HEK293 (cell line): ENCODE results near the gene IL36B.

Experiments used
- CTCF ChIA-PET: fragments of 350-600 bp; formaldehyde crosslinking; extraction: SDS; loops from one replicate; lab custom pipeline; 2021; ENCODE audit warnings: antibody characterized with exemption; lab: Yijun Ruan, JAX
- POLR2A ChIA-PET: fragments of 300-600 bp; formaldehyde crosslinking; extraction: SDS; loops from one replicate; lab custom pipeline; 2020; ENCODE audit warnings: antibody characterized with exemption, inconsistent platforms; lab: Yijun Ruan, JAX
- H3K27ac ChIP-seq: fragments of 200-500 bp; sonication (Bioruptor generic); 2 replicates; pipeline ENCODE4 v1.5.1; 2014; ENCODE audit warnings: low read depth, low read length, control low read depth, inconsistent platforms; ENCODE audit errors: extremely low read depth
- H3K36me3 ChIP-seq, 2 experiments: fragments of 200-500 bp in 1 of 2; sonication (Bioruptor generic) in 1 of 2; 1 replicate in 1 of 2; 2 replicates in 1 of 2; pipeline ENCODE4 v1.5.1; 2014 to 2017; ENCODE audit warnings: inconsistent platforms in 2 of 2, low read length in 2 of 2; ENCODE audit not compliant: control insufficient read depth in 2 of 2, insufficient read depth in 1 of 2
- H3K4me1 ChIP-seq: fragments of 200-500 bp; sonication (Bioruptor generic); 2 replicates; pipeline ENCODE4 v1.5.1; 2014; ENCODE audit warnings: mild to moderate bottlenecking, low read length, inconsistent platforms; ENCODE audit not compliant: control insufficient read depth, insufficient read depth
- H3K4me3 ChIP-seq: 2 replicates; pipeline ENCODE4 v1.5.1; 2011; ENCODE audit warnings: low read depth, mild to moderate bottlenecking, control low read depth, low read length, moderate library complexity
- H3K9me3 ChIP-seq: fragments of 200-500 bp; sonication (Bioruptor generic); 2 replicates; pipeline ENCODE4 v1.5.1; 2014; ENCODE audit warnings: low read depth, low read length, inconsistent platforms; ENCODE audit not compliant: control insufficient read depth, insufficient read depth
- KLF1 ChIP-seq: fragments of 450-650 bp; formaldehyde crosslinking; IDR thresholded peaks from 2 replicates; pipeline ENCODE4 v1.5.1; 2016; ENCODE audit warnings: missing biosample characterization, missing genetic modification characterization
- KLF7 ChIP-seq: fragments of 450-650 bp; formaldehyde crosslinking; IDR thresholded peaks from 2 replicates; pipeline ENCODE4 v1.5.1; 2016; ENCODE audit warnings: missing biosample characterization, missing genetic modification characterization, borderline replicate concordance
- KLF9 ChIP-seq: fragments of 450-650 bp; formaldehyde crosslinking; IDR thresholded peaks from 2 replicates; pipeline ENCODE4 v1.5.1; 2016; ENCODE audit warnings: missing biosample characterization, missing genetic modification characterization, low read depth
- MEIS1 ChIP-seq: sonication (generic); formaldehyde crosslinking; IDR thresholded peaks from 2 replicates; pipeline ENCODE4 v1.8.1; 2022; ENCODE audit warnings: missing genetic modification reagents, mild to moderate bottlenecking, borderline replicate concordance
- ZNF121 ChIP-seq: fragments of 450-650 bp; formaldehyde crosslinking; IDR thresholded peaks from 2 replicates; pipeline ENCODE4 v1.5.1; 2016; ENCODE audit warnings: missing biosample characterization, missing genetic modification characterization
- ZNF174 ChIP-seq: fragments of 450-650 bp; formaldehyde crosslinking; IDR thresholded peaks from 2 replicates; pipeline ENCODE4 v1.5.0; 2017; ENCODE audit warnings: missing biosample characterization, mild to moderate bottlenecking, missing genetic modification characterization
- ZNF211 ChIP-seq: fragments of 450-650 bp; formaldehyde crosslinking; IDR thresholded peaks from 2 replicates; pipeline ENCODE4 v1.5.1; 2016; ENCODE audit warnings: low read depth, missing biosample characterization, missing genetic modification characterization
- ZNF274 ChIP-seq, 2 experiments: fragments of 200-500 bp in 1 of 2; fragments of 450-650 bp in 1 of 2; sonication (Bioruptor generic) in 1 of 2; formaldehyde crosslinking in 1 of 2; IDR thresholded peaks; 2 replicates each; pipeline versions ENCODE4 v1.5.1 to v1.6.1; 2014 to 2016; ENCODE audit warnings: borderline replicate concordance in 1 of 2, inconsistent platforms in 1 of 2, low read length in 1 of 2, missing biosample characterization in 1 of 2, missing genetic modification characterization in 1 of 2
- ZNF280D ChIP-seq: fragments of 450-650 bp; formaldehyde crosslinking; IDR thresholded peaks from 2 replicates; pipeline ENCODE4 v1.5.1; 2016; ENCODE audit warnings: missing biosample characterization, missing genetic modification characterization
- ZNF302 ChIP-seq: fragments of 450-650 bp; formaldehyde crosslinking; IDR thresholded peaks from 2 replicates; pipeline ENCODE4 v1.5.1; 2016; ENCODE audit warnings: missing biosample characterization, missing genetic modification characterization, low read depth
- ZNF404 ChIP-seq: fragments of 450-650 bp; formaldehyde crosslinking; IDR thresholded peaks from 2 replicates; pipeline ENCODE4 v1.5.1; 2017; ENCODE audit warnings: missing biosample characterization, missing genetic modification characterization
- ZNF596 ChIP-seq: fragments of 450-650 bp; IDR thresholded peaks from 2 replicates; pipeline ENCODE4 v1.5.0; 2018; ENCODE audit warnings: missing biosample characterization, mild to moderate bottlenecking, missing genetic modification characterization, moderate library complexity
- ZNF600 ChIP-seq: fragments of 450-650 bp; formaldehyde crosslinking; IDR thresholded peaks from 2 replicates; pipeline ENCODE4 v1.5.1; 2016; ENCODE audit warnings: missing biosample characterization, missing genetic modification characterization
- ZNF621 ChIP-seq: fragments of 450-650 bp; formaldehyde crosslinking; IDR thresholded peaks from 2 replicates; pipeline ENCODE4 v1.5.1; 2017; ENCODE audit warnings: missing biosample characterization, missing genetic modification characterization
- ZNF654 ChIP-seq: fragments of 450-650 bp; formaldehyde crosslinking; IDR thresholded peaks from 2 replicates; pipeline ENCODE4 v1.5.1; 2016; ENCODE audit warnings: low read depth, missing biosample characterization, missing genetic modification characterization
- ZNF670 ChIP-seq: fragments of 450-650 bp; formaldehyde crosslinking; IDR thresholded peaks from 2 replicates; pipeline ENCODE4 v1.5.1; 2016; ENCODE audit warnings: missing biosample characterization, missing genetic modification characterization, low read depth
- ZNF692 ChIP-seq: fragments of 450-650 bp; formaldehyde crosslinking; IDR thresholded peaks from 2 replicates; pipeline ENCODE4 v1.5.1; 2016; ENCODE audit warnings: missing biosample characterization, missing genetic modification characterization
- TF ChIP-seq, protein P1 (sequence below): fragments of 450-650 bp; formaldehyde crosslinking; IDR thresholded peaks from 2 replicates; pipeline ENCODE4 v1.5.1; 2017; ENCODE audit warnings: missing biosample characterization, missing genetic modification characterization
- TF ChIP-seq, protein P2 (sequence below): fragments of 450-650 bp; formaldehyde crosslinking; IDR thresholded peaks from 2 replicates; pipeline ENCODE4 v1.5.1; 2017; ENCODE audit warnings: missing biosample characterization, missing genetic modification characterization

IL36B gene

DNA sequence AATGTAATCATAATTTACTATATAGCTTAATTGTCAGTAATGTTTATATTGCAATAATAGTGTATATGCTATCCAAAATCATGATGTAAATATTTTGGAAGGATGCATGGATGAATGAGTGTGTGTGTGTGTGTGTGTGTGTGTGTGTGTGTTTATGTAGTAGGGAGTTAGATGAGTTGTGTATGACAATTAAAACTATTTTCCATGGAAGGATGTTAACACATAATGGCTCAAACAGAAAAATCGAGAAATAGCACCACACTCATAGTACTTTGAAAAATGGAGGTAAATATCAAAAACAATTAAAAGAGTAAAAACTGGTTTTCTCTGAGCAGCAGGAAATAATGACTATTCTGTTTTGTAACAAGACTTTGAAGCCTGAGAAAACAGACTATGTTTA is 55.5 kb downstream of the IL36B start:
- H3K4me1 ChIP-seq, result no peaks in the 10 kb centered on the region
- CTCF ChIA-PET, result no interaction called here
- TF ChIP-seq ZNF596 (tag by site-specific recombination) (no peak), ZNF692 (tag by site-specific recombination) (no peak), ZNF670 (no peak), ZNF121 (no peak), ZNF654 (no peak), KLF1 (tag by site-specific recombination) (no peak), ZNF280D (tag by site-specific recombination) (no peak), ZNF211 (tag by site-specific recombination) (no peak)
- TF ChIP-seq, protein P1, sequence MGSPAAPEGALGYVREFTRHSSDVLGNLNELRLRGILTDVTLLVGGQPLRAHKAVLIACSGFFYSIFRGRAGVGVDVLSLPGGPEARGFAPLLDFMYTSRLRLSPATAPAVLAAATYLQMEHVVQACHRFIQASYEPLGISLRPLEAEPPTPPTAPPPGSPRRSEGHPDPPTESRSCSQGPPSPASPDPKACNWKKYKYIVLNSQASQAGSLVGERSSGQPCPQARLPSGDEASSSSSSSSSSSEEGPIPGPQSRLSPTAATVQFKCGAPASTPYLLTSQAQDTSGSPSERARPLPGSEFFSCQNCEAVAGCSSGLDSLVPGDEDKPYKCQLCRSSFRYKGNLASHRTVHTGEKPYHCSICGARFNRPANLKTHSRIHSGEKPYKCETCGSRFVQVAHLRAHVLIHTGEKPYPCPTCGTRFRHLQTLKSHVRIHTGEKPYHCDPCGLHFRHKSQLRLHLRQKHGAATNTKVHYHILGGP (tag by site-specific recombination), result no peak
- no peak overlapping the region for H3K27ac ChIP-seq
- POLR2A ChIA-PET, result no interaction called here
- no peaks in the 10 kb centered on the region for H3K36me3 ChIP-seq
- H3K9me3 ChIP-seq, result no peaks in the 10 kb centered on the region
- no peak overlapping the region for H3K4me3 ChIP-seq

DNA sequence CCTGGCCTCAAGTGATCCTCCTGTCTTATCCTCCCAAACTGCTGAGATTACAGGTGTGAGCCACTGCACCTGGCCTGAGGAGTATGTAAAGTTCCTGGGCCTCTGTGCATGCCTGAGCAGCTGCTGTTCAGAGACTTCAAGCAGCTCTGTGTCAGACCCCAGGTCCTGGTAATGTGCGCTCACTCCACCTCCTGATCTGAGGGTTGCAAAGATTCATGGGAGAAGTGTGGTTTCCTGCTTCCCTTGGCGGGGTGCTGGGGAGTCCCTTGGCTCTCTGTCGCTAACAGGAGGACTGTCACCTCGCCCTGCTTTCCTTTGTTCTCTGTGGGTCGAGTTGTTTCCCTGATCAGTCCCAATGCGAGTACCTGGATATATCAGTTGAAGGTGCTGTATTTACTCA is 56.0 kb downstream of the IL36B start:
- CTCF ChIA-PET, result no interaction called here
- no peak for TF ChIP-seq ZNF600 (tag by site-specific recombination)
- no peak for TF ChIP-seq ZNF404 (tag by site-specific recombination)
- TF ChIP-seq ZNF274 (IDR thresholded peaks at IDR 0.05; ENCODE audit: low read length), result no peak
- TF ChIP-seq ZNF274 (tag by site-specific recombination; IDR thresholded peaks at IDR 0.05; ENCODE audit: borderline replicate concordance), result no peak
- TF ChIP-seq MEIS1 (CRISPR knock-in tag), result no peak
- no peak for TF ChIP-seq KLF7 (tag by site-specific recombination)
- no peak for TF ChIP-seq KLF9 (tag by site-specific recombination)
- no peak for TF ChIP-seq ZNF302 (tag by site-specific recombination)
- no peak for TF ChIP-seq ZNF174 (tag by site-specific recombination)
- TF ChIP-seq, protein P2, sequence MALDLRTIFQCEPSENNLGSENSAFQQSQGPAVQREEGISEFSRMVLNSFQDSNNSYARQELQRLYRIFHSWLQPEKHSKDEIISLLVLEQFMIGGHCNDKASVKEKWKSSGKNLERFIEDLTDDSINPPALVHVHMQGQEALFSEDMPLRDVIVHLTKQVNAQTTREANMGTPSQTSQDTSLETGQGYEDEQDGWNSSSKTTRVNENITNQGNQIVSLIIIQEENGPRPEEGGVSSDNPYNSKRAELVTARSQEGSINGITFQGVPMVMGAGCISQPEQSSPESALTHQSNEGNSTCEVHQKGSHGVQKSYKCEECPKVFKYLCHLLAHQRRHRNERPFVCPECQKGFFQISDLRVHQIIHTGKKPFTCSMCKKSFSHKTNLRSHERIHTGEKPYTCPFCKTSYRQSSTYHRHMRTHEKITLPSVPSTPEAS (tag by site-specific recombination), result no peak
- no peak for TF ChIP-seq ZNF621 (tag by site-specific recombination)
- TF ChIP-seq, all 188 proteins: peak for 0
- no peak overlapping the region for H3K27ac ChIP-seq
- H3K9me3 ChIP-seq, result no peaks in the 10 kb centered on the region
- POLR2A ChIA-PET, result no interaction called here
- H3K4me3 ChIP-seq, result no peak overlapping the region
- no peaks in the 10 kb centered on the region for H3K4me1 ChIP-seq
- no peaks in the 10 kb centered on the region for H3K36me3 ChIP-seq
